NCI-H748 (cell line): ENCODE measurements around the gene TMOD1.

Experiments
- DNase-seq: peaks from one replicate; lab custom pipeline; 2025; ENCODE audit not compliant: unreplicated experiment; lab: John Stamatoyannopoulos, UW

TMOD1 gene

GRCh38 chr9:97630591-97630990 is 129.1 kb downstream of the TMOD1 start:
- DNase-seq = no peak

- no peak for DNase-seq
Observed at GRCh38 chr9:97632248-97632984, 130.9 kb downstream of the TMOD1 start.

GRCh38 chr9:97632985-97633858 is 131.8 kb downstream of the TMOD1 start, which contains the start of the genes NCBP1 and TSTD2:
Gene NCBP1, plus strand, starts transcription at chr9:97633821. Its CDS starts 61 bp downstream, at chr9:97633882.
Gene TSTD2, minus strand, starts transcription at chr9:97633368. Its CDS starts 5,806 bp downstream, at chr9:97627562.
- DNase-seq = peak; percentile 99

- peak; percentile 56 for DNase-seq
Observed at GRCh38 chr9:97633859-97634490, 132.5 kb downstream of the TMOD1 start.

GRCh38 chr9:97635026-97635425 is 133.6 kb downstream of the TMOD1 start:
- DNase-seq = no peak

- no peak for DNase-seq
Observed at GRCh38 chr9:97636903-97637302, 135.4 kb downstream of the TMOD1 start.

- no peak for DNase-seq
Observed at GRCh38 chr9:97638666-97639065, 137.2 kb downstream of the TMOD1 start.

GRCh38 chr9:97640325-97640724 is 138.9 kb downstream of the TMOD1 start:
- peak; percentile 76 for DNase-seq

- no peak for DNase-seq
Observed at GRCh38 chr9:97645720-97646119, 144.3 kb downstream of the TMOD1 start.

- no peak for DNase-seq
Observed at GRCh38 chr9:97647996-97648395, 146.5 kb downstream of the TMOD1 start.
